Vagina (tissue), 2 donors: Measurements from ENCODE around the gene XRCC4.

Source experiments
- POLR2A ChIP-seq, 2 donors: fragments of 450-650 bp; IDR thresholded peaks; one replicate each; pipeline ENCODE4 v1.6.1; 2017; ENCODE audit warnings: antibody characterized with exemption in 2 of 2, mild to moderate bottlenecking in 2 of 2, moderate library complexity in 2 of 2
- TF ChIP-seq, protein P1 (sequence below), 3 experiments: fragments of 450-650 bp in 2 of 3; fragments of 200-600 bp in 1 of 3; sonication (generic) in 1 of 3; IDR thresholded peaks; one replicate each; pipeline ENCODE4 v1.5.1; 2017 to 2019; ENCODE audit warnings: antibody characterized with exemption in 3 of 3, mild to moderate bottlenecking in 2 of 3, moderate library complexity in 2 of 3

DNA sequence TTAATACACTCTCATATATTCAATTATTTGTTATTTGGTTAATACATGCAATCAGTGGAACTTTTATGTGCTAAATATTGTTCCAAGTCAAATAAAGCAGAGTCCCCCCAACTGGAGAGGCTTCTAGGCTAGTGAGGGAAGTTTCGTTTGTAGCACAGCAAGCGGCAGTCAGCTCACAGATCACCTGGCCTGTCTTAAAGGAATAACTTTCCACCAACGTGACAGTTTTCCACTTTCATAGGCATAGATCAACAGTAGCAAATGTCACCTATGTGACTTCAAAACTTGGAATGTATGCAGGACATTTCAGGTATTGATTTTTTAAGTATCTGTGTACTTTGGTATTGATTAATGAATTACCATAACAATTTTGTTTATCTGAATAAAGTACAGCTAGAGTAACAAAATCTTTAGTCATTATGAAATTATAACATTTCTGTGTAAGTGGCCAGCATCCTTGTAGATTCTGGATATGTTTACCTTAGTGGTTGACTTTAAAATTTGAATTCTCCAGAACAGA is 264.5 kb downstream of the XRCC4 start:
- TF ChIP-seq, protein P1, sequence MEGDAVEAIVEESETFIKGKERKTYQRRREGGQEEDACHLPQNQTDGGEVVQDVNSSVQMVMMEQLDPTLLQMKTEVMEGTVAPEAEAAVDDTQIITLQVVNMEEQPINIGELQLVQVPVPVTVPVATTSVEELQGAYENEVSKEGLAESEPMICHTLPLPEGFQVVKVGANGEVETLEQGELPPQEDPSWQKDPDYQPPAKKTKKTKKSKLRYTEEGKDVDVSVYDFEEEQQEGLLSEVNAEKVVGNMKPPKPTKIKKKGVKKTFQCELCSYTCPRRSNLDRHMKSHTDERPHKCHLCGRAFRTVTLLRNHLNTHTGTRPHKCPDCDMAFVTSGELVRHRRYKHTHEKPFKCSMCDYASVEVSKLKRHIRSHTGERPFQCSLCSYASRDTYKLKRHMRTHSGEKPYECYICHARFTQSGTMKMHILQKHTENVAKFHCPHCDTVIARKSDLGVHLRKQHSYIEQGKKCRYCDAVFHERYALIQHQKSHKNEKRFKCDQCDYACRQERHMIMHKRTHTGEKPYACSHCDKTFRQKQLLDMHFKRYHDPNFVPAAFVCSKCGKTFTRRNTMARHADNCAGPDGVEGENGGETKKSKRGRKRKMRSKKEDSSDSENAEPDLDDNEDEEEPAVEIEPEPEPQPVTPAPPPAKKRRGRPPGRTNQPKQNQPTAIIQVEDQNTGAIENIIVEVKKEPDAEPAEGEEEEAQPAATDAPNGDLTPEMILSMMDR (IDR thresholded peaks at IDR 0.05), result no peak
- TF ChIP-seq POLR2A (IDR thresholded peaks at IDR 0.05), result no peak
